NCI-H146 treated with DMSO at 0.1 percent for 48 hours (cell line): Measurements from ENCODE around the gene RAPGEF1.
A peak's percentile ranks its signal among the peaks of the same experiment; 100 is the strongest.
"Not testable (repeated sequence)": the region's sequence is repeated elsewhere in the genome, so short reads cannot be mapped to it uniquely, and the experiment has no call there.

ENCODE experiments used
- DNase-seq: peaks from one replicate; lab custom pipeline; 2025; ENCODE audit not compliant: unreplicated experiment; lab: John Stamatoyannopoulos, UW

Gene RAPGEF1

GRCh38 chr9:131656356-131657036, 83.4 kb downstream of the RAPGEF1 start:
- no peak for DNase-seq

- not testable (repeated sequence) for DNase-seq
Measured at GRCh38 chr9:131654369-131654768, 85.5 kb downstream of the RAPGEF1 start.

- DNase-seq = no peak
Measured at GRCh38 chr9:131651599-131651998, 88.3 kb downstream of the RAPGEF1 start.

GRCh38 chr9:131651160-131651559, 88.7 kb downstream of the RAPGEF1 start:
- no peak for DNase-seq

GRCh38 chr9:131650254-131650653, 89.6 kb downstream of the RAPGEF1 start:
- no peak for DNase-seq

DNA sequence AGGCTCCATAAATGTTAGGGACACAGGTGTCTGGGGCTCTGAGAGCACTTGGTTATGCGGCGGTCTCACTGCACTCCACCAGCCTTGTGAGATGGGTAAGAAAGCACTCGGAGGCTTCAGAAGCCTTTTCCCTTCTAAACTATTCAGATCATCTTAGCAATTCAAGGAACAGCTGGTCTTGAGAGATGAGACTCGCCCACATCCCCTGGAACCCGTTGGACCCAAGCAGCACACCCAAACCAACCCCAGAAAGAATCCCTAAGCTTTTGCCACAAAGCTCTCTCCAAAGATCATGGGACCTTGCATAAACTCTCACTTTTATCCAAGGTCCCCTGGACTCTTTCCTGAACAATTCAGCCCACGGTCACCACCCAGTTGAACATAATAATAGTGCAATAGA, 90.2 kb downstream of the RAPGEF1 start:
- no peak for DNase-seq

- DNase-seq = peak; percentile 59
Measured at GRCh38 chr9:131645078-131645776, 94.6 kb downstream of the RAPGEF1 start.

- no peak for DNase-seq
Measured at GRCh38 chr9:131642496-131643083, 97.3 kb downstream of the RAPGEF1 start.

- no peak for DNase-seq
Measured at GRCh38 chr9:131641618-131642495, 98.0 kb downstream of the RAPGEF1 start.

- DNase-seq = no peak
Measured at GRCh38 chr9:131640438-131641137, 99.3 kb downstream of the RAPGEF1 start.

DNA sequence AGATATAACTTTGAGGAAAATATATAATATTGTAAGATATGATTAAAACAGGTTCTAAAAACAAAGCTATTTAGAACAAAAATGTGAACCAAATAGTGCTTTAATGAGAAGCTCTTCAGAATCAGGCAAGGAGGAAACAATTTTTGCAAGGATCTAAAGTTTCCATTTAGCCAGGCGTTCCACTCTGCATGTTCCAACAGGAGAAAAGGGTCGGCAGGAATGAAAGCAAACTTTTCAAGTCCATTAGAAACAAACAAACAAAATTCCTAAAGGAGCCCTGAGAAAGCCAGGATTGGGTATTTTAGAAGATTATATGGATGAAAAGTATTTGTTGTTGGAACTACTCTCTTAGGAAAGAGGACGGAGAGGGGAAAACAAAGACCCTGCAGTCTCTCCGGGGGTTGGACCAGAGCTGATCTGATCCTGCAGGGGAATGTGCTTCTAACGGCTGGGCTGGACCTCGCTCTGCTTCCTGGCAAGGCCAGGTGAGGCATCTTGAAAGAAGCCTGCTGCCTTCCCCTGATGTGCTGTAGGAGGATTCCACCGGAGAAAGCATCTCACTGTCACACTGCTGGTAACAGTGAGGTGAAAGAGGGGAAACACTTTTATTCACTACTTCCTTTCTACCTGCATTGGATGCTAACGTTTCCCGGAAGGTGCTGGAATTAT, 100.0 kb downstream of the RAPGEF1 start:
- DNase-seq = no peak

- DNase-seq = no peak
Measured at GRCh38 chr9:131636593-131636992, 103.3 kb downstream of the RAPGEF1 start.

DNA sequence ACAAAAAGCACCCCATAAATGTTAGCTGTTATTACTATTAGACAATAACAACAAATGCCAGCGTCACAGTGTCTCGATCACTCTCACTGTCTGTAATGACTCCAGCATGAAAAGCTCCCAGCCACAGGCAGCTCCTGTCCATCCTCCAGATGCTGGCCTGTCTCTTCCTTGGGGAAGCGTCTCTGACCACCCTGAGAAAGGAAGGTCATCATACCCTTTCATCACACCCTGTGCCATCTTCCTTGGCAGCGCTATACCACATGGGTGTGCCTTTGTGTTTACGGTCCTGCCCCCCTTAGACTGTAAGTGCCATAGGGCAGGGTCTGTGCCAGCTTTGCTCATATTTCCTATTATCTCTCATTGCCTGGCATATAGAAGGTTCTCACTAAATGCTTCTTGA, 104.0 kb downstream of the RAPGEF1 start:
- no peak for DNase-seq

- no peak for DNase-seq
Measured at GRCh38 chr9:131635285-131635684, 104.6 kb downstream of the RAPGEF1 start.

- DNase-seq = no peak
Measured at GRCh38 chr9:131633491-131634031, 106.3 kb downstream of the RAPGEF1 start.

- no peak for DNase-seq
Measured at GRCh38 chr9:131631306-131631705, 108.6 kb downstream of the RAPGEF1 start.

DNA sequence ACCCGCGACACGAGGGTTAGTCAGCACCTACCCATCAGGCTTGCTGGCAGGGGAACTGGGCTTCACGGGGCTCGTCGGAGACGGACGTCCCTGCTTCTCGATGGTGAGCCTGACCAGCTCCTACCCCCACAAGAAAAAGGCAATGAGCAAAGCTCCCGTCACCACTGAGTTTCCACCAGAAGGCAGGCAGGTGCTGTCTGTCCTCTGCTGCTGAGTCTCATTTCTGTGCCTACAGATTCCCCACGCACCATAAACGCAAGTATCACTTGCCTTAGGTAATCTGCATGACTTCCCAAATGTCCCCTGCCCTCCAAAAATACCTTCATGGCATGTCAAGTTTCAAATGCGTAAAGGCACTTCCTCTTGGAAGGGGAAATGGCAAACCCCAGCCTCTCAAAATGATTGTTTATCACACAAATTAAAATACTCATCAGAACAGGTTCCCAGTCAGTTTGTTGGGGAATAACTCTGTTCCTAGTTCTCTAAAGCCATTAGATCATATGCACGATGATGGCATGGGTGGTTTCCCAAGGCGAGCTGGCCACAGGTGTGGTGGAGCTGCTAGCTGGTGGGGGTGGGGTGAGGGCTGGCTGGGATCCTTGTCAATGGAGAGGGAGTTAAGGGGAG, 109.6 kb downstream of the RAPGEF1 start:
- DNase-seq = no peak

DNA sequence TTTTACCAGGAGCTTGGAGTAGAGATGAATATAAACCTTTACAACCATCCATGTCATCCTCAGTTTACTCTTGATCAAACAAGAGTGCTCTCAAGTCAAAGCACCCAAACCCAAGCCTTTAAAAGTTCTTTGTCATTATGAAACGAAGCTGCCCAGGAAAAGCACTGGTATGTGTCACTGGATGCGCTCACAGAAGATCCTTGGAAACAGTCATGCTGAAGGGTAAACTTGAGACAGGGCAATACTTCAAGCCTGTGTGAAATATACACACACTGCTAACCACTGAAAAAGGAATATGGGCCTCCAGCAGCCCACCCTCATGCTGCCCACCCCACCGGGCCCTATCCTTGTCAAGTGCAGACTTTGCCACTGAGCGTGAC, 110.1 kb downstream of the RAPGEF1 start:
- DNase-seq = no peak

DNA sequence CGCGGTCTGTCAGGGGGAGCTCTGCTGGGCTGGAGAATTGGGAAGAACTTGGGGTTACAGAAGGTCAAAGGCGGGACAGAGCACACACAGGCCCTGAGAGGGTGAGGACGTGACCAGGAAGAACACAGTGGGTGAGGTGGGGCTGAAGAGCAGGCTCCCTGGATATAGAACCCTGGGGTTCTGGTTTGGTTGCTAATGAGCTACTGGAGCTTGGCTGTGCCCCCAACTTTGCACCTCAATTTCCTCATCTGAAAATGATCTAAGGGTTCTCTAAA, 110.7 kb downstream of the RAPGEF1 start:
- DNase-seq = no peak
